GM23338 (cell line): Measurements from ENCODE around the gene KRT32.
A peak's percentile ranks its signal among the peaks of the same experiment; 100 is the strongest.

ENCODE experiments used
- CREB1 ChIP-seq: fragments of 250-450 bp; sonication (Bioruptor Pico); IDR thresholded peaks from 2 replicates; pipeline ENCODE4 v1.5.0; 2020; ENCODE audit warnings: low read depth, mild to moderate bottlenecking, moderate library complexity
- CTCF ChIP-seq, 2 experiments: fragments of 200-600 bp in 1 of 2; sonication (generic) in 1 of 2; conservative IDR thresholded peaks; 2 replicates each; pipeline versions ENCODE4 v1.5.1 to v1.6.1; 2016 to 2017; ENCODE audit warnings: antibody characterized with exemption in 2 of 2, low read depth in 2 of 2, mild to moderate bottlenecking in 2 of 2, moderate library complexity in 1 of 2
- EZH2 ChIP-seq: fragments of 200-600 bp; sonication (generic); IDR thresholded peaks from one replicate; pipeline ENCODE4 v1.8.0; 2017; ENCODE audit warnings: antibody characterized with exemption, mild to moderate bottlenecking, low read depth; ENCODE audit not compliant: unreplicated experiment
- EZH2phosphoT487 ChIP-seq: fragments of 200-600 bp; sonication (generic); IDR thresholded peaks from one replicate; pipeline ENCODE4 v1.8.1; 2018; ENCODE audit warnings: antibody characterized with exemption; ENCODE audit not compliant: unreplicated experiment
- JUNB ChIP-seq: IDR thresholded peaks from one replicate; pipeline ENCODE4 v1.6.1; 2016; ENCODE audit warnings: antibody characterized with exemption; ENCODE audit not compliant: unreplicated experiment
- NANOG ChIP-seq: IDR thresholded peaks from 2 replicates; pipeline ENCODE4 v1.6.1; 2016; ENCODE audit warnings: antibody characterized with exemption, borderline replicate concordance
- POLR2AphosphoS5 ChIP-seq: IDR thresholded peaks from 2 replicates; pipeline ENCODE4 v1.6.1; 2016; ENCODE audit warnings: antibody characterized with exemption, low read depth
- REST ChIP-seq: IDR thresholded peaks from one replicate; pipeline ENCODE4 v1.6.1; 2018; ENCODE audit warnings: antibody characterized with exemption; ENCODE audit not compliant: unreplicated experiment
- STAT1 ChIP-seq: IDR thresholded peaks from one replicate; pipeline ENCODE4 v1.6.1; 2016; ENCODE audit warnings: antibody characterized with exemption; ENCODE audit not compliant: unreplicated experiment
- ZNF114 ChIP-seq: fragments of 250-450 bp; sonication (Bioruptor Pico); IDR thresholded peaks from 2 replicates; pipeline ENCODE4 v1.5.0; 2020; ENCODE audit warnings: mild to moderate bottlenecking, moderate library complexity
- ZNF331 ChIP-seq: fragments of 250-450 bp; sonication (Bioruptor Pico); IDR thresholded peaks from 2 replicates; pipeline ENCODE4 v1.5.0; 2020; ENCODE audit warnings: low read depth, mild to moderate bottlenecking, moderate library complexity
- TF ChIP-seq, protein P1 (sequence below): IDR thresholded peaks from 2 replicates; pipeline ENCODE4 v1.6.1; 2016; ENCODE audit warnings: antibody characterized with exemption

DNA sequence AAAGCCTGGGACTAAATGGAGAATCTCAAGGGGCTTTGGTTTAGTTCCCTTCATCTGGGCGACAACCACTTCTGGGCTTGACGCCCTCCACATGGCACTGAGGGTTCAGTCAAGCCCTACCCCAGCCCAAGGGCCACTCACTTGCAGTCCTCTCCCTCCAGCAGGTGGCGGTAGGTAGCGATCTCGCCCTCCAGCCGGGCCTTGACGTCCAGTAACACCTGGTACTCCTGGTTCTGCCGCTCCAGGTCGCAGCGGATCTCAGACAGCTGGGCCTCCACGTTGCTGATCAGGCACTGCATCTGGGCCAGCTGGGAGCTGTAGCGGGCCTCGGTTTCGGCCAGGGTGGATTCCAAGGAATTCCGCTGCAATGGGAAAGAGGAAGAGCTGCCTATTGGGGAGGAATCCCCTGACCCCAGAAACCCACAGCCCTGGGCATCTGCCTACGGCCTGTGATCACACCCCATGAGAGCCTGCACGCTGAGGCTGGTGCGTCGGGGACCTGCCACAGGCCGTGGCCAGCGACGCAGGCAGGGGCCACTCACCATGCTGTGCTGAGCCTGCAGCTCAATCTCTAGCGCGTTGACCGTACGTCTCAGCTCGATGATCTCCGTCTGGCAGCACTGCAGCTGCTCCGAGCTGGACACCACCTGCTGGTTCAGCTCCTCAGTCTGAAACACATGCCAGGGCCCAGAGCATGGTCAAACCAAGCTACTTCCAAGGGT, 19.8 kb upstream of the KRT32 start:
- TF ChIP-seq CTCF (conservative IDR thresholded peaks at IDR 0.05; ENCODE audit: low read depth in 2 of 2) = peak; percentile 73 to 94
- peak; percentile 34; the same call in 1 of the 2 replicates for TF ChIP-seq CREB1
- no peak for TF ChIP-seq EZH2
- TF ChIP-seq, protein P1, sequence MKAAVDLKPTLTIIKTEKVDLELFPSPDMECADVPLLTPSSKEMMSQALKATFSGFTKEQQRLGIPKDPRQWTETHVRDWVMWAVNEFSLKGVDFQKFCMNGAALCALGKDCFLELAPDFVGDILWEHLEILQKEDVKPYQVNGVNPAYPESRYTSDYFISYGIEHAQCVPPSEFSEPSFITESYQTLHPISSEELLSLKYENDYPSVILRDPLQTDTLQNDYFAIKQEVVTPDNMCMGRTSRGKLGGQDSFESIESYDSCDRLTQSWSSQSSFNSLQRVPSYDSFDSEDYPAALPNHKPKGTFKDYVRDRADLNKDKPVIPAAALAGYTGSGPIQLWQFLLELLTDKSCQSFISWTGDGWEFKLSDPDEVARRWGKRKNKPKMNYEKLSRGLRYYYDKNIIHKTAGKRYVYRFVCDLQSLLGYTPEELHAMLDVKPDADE = no peak
- no peak for TF ChIP-seq POLR2AphosphoS5
- no peak for TF ChIP-seq EZH2phosphoT487
- no peak for TF ChIP-seq JUNB
- no peak for TF ChIP-seq REST
- no peak for TF ChIP-seq STAT1
- TF ChIP-seq ZNF331 (CRISPR knock-in tag) = no peak
- TF ChIP-seq NANOG = no peak
- TF ChIP-seq ZNF114 (CRISPR knock-in tag) = no peak
